Neural progenitor cell (in vitro differentiated cells): ENCODE results near the gene ACACA. TPM values are rescaled to one million over a fixed set of nuclear protein-coding genes. Genes with fewer than 3 reads are reported as not detected.

ENCODE experiments used
- DNase-seq: peaks from one replicate; pipeline ENCODE4 v3.0.0-alpha.2; 2016; ENCODE audit warnings: low spot score
- H2AFZ ChIP-seq: fragments of 200-600 bp; sonication (generic); replicated peaks from 2 replicates; pipeline ENCODE4 v1.6.1; 2016; ENCODE audit warnings: antibody characterized with exemption
- H3F3A ChIP-seq: fragments of 200-600 bp; sonication (generic); 2 replicates; pipeline ENCODE4 v1.6.1; 2016; ENCODE audit warnings: antibody characterized with exemption, low read depth
- H3K27ac ChIP-seq: fragments of 200-600 bp; sonication (generic); 2 replicates; pipeline ENCODE4 v1.5.1; 2016; ENCODE audit warnings: mild to moderate bottlenecking
- H3K27me3 ChIP-seq: fragments of 200-600 bp; sonication (generic); 2 replicates; pipeline ENCODE4 v1.6.1; 2016; ENCODE audit warnings: mild to moderate bottlenecking, moderate library complexity
- H3K36me3 ChIP-seq: fragments of 200-600 bp; sonication (generic); 2 replicates; pipeline ENCODE4 v1.5.1; 2016
- H3K4me1 ChIP-seq: fragments of 200-600 bp; sonication (generic); 2 replicates; pipeline ENCODE4 v1.6.1; 2016; ENCODE audit warnings: mixed run types
- H3K4me2 ChIP-seq: fragments of 200-600 bp; sonication (generic); 2 replicates; pipeline ENCODE4 v1.6.1; 2016
- H3K4me3 ChIP-seq: fragments of 200-600 bp; sonication (generic); 2 replicates; pipeline ENCODE4 v1.5.1; 2016
- H3K79me2 ChIP-seq: fragments of 200-600 bp; sonication (generic); 2 replicates; pipeline ENCODE4 v1.6.1; 2016; ENCODE audit warnings: low read depth
- H3K9ac ChIP-seq: fragments of 200-600 bp; sonication (generic); 2 replicates; pipeline ENCODE4 v1.6.1; 2016
- H3K9me3 ChIP-seq: fragments of 200-600 bp; sonication (generic); 2 replicates; pipeline ENCODE4 v1.5.1; 2016; ENCODE audit warnings: low read depth
- H4K20me1 ChIP-seq: fragments of 200-600 bp; sonication (generic); 2 replicates; pipeline ENCODE4 v1.6.1; 2016; ENCODE audit warnings: low read depth
- H3K27ac Mint-ChIP-seq: 3 replicates; pipeline ENCODE4 v1.8.0; 2021; ENCODE audit warnings: mixed read lengths
- H3K27me3 Mint-ChIP-seq: 2 replicates; pipeline ENCODE4 v1.8.0; 2022; ENCODE audit warnings: low read depth, mild to moderate bottlenecking, inconsistent platforms, moderate library complexity, mixed read lengths; ENCODE audit not compliant: insufficient read depth
- H3K36me3 Mint-ChIP-seq: 3 replicates; pipeline ENCODE4 v1.8.0; 2021; ENCODE audit warnings: mixed read lengths
- H3K4me1 Mint-ChIP-seq: 3 replicates; pipeline ENCODE4 v1.8.0; 2021; ENCODE audit warnings: mixed read lengths
- H3K4me3 Mint-ChIP-seq: 3 replicates; pipeline ENCODE4 v1.8.0; 2021; ENCODE audit warnings: mild to moderate bottlenecking, moderate library complexity, mixed read lengths
- H3K9me3 Mint-ChIP-seq: 3 replicates; pipeline ENCODE4 v1.8.0; 2020; ENCODE audit warnings: mixed read lengths
- CTCF ChIP-seq: fragments of 200-600 bp; sonication (generic); IDR thresholded peaks from 2 replicates; pipeline ENCODE4 v1.5.1; 2017; ENCODE audit warnings: antibody characterized with exemption, mild to moderate bottlenecking
- EZH2 ChIP-seq: fragments of 200-600 bp; sonication (generic); IDR thresholded peaks from 2 replicates; pipeline ENCODE4 v1.6.1; 2017; ENCODE audit warnings: antibody characterized with exemption, mild to moderate bottlenecking, moderate library complexity
- EZH2phosphoT487 ChIP-seq: fragments of 200-600 bp; sonication (generic); IDR thresholded peaks from 2 replicates; pipeline ENCODE4 v1.6.1; 2017; ENCODE audit warnings: antibody characterized with exemption
- total RNA-seq: library from RNA; depleted of rRNA; stranded (reverse); fragments of >200 nt; gene quantifications from 2 replicates; pipeline ENCODE4 v1.2.3, GENCODE V29; 2015; ENCODE audit warnings: low replicate concordance

ACACA gene
- total RNA-seq, 1 donor from 2014 or later: 88.6 TPM

DNA sequence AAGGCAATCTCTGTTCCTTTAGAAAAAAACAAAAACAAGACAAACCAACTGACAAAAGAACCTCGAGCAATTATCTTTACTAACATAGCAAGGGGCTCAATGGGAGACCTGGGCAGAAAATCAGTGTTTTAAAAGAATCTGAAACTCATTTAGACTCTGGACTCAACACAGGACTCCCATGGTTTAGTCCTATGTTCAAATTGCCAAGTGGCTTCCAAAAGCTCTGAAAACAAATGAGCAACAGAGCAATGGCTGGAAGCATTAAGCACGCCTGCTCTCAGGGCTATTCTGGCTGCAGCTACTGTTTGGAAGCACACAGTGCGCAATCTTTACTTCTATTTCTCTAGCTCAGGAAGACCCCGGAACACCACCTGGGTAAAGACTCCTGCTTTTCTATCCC is 295.9 kb downstream of the ACACA start:
- H3K9me3 ChIP-seq: no peaks in the 10 kb centered on the region
- Mint-ChIP-seq H3K36me3 (peaks cover 22% of the 10 kb centered on the region), H3K27me3 (no peaks in the 10 kb centered on the region), H3K9me3 (no peaks in the 10 kb centered on the region), H3K4me1 (peaks cover 55% of the 10 kb centered on the region), H3K4me3 (no peak overlapping the region), H3K27ac (no peak overlapping the region)
- peaks cover 29% of the 10 kb centered on the region for H3F3A ChIP-seq
- H3K36me3 ChIP-seq: peaks cover 8% of the 10 kb centered on the region
- H3K4me3 ChIP-seq: no peak overlapping the region
- H3K9ac ChIP-seq: no peak overlapping the region
- no peaks in the 10 kb centered on the region for H3K79me2 ChIP-seq
- H4K20me1 ChIP-seq: peaks cover 9% of the 10 kb centered on the region
- peaks cover 29% of the 10 kb centered on the region for H3K4me1 ChIP-seq
- H2AFZ ChIP-seq: no peak overlapping the region
- no peaks in the 10 kb centered on the region for H3K27me3 ChIP-seq
- peak overlapping the region; percentile 82 for H3K27ac ChIP-seq
- H3K4me2 ChIP-seq: peak overlapping the region; percentile 58
- DNase-seq: peak; percentile 41
- TF ChIP-seq CTCF (no peak), EZH2phosphoT487 (peak; percentile 30)

GRCh38 chr17:37109731-37110710 is 296.6 kb downstream of the ACACA start:
- Mint-ChIP-seq H3K4me3 (no peak overlapping the region), H3K9me3 (no peaks in the 10 kb centered on the region), H3K27me3 (peaks cover 2% of the 10 kb centered on the region), H3K27ac (no peak overlapping the region), H3K36me3 (peaks cover 22% of the 10 kb centered on the region), H3K4me1 (peaks cover 50% of the 10 kb centered on the region)
- DNase-seq: peak; percentile 29
- Histone ChIP-seq H3K36me3 (peaks cover 4% of the 10 kb centered on the region), H3K79me2 (no peaks in the 10 kb centered on the region), H4K20me1 (peaks cover 9% of the 10 kb centered on the region), H3K27ac (peak overlapping the region; percentile 82), H3F3A (peaks cover 29% of the 10 kb centered on the region), H3K9ac (no peak overlapping the region), H3K4me2 (peak overlapping the region; percentile 58), H2AFZ (no peak overlapping the region), H3K4me3 (no peak overlapping the region), H3K9me3 (no peaks in the 10 kb centered on the region), H3K4me1 (peaks cover 29% of the 10 kb centered on the region), H3K27me3 (no peaks in the 10 kb centered on the region)
- TF ChIP-seq EZH2phosphoT487 (no peak), CTCF (no peak), EZH2 (no peak)

- H4K20me1 ChIP-seq: peaks cover 9% of the 10 kb centered on the region
- Mint-ChIP-seq H3K9me3 (no peaks in the 10 kb centered on the region), H3K36me3 (peaks cover 22% of the 10 kb centered on the region), H3K27ac (no peak overlapping the region), H3K4me3 (no peak overlapping the region), H3K27me3 (peaks cover 2% of the 10 kb centered on the region), H3K4me1 (peaks cover 50% of the 10 kb centered on the region)
- no peak overlapping the region for H3K4me3 ChIP-seq
- no peaks in the 10 kb centered on the region for H3K9me3 ChIP-seq
- no peak for TF ChIP-seq EZH2phosphoT487
- TF ChIP-seq CTCF: no peak
- no peak for TF ChIP-seq EZH2
- H3K4me1 ChIP-seq: peaks cover 29% of the 10 kb centered on the region
- no peak for DNase-seq
- no peak overlapping the region for H3K27ac ChIP-seq
- H3K36me3 ChIP-seq: peaks cover 3% of the 10 kb centered on the region
- no peaks in the 10 kb centered on the region for H3K79me2 ChIP-seq
- H3K4me2 ChIP-seq: no peak overlapping the region
- H3K9ac ChIP-seq: no peak overlapping the region
- no peak overlapping the region for H2AFZ ChIP-seq
- H3K27me3 ChIP-seq: no peaks in the 10 kb centered on the region
- peaks cover 33% of the 10 kb centered on the region for H3F3A ChIP-seq
Measured at GRCh38 chr17:37109106-37109505, 297.5 kb downstream of the ACACA start.
